Mammary microvascular endothelial cell (primary cell): ENCODE measurements around the gene ARGFX. TPM values are rescaled to one million over a fixed set of nuclear protein-coding genes. Genes with fewer than 3 reads are reported as not detected.

Experiments
- total RNA-seq: library from RNA; depleted of rRNA; stranded (reverse); fragments of >200 nt; gene quantifications from 2 replicates; pipeline ENCODE4 v1.2.3, GENCODE V29; 2015

ARGFX gene
- not detected in 2 replicates for total RNA-seq

GRCh38 chr3:121567649-121568048, at the start of gene ARGFX:
TSS of gene ARGFX (plus strand) at chr3:121567949. CDS start at chr3:121570714, 2,765 bp downstream.

GRCh38 chr3:121545574-121546455, 21.9 kb upstream of the ARGFX start, which contains the start of gene POLQ:
TSS of gene POLQ (minus strand) at chr3:121545988. CDS start at chr3:121545877, 111 bp downstream.

GRCh38 chr3:121592856-121593702, 25.3 kb downstream of the ARGFX start, which contains the start of gene FBXO40:
TSS of gene FBXO40 (plus strand) at chr3:121593379. CDS start at chr3:121620576, 27,197 bp downstream.

Other genes with a start within 250 kb of the ARGFX start
- 5.4 and 5.8 TPM in 2 replicates for gene POLQ, start 22.0 kb upstream of the ARGFX start, total RNA-seq
- not detected in 2 replicates for gene FBXO40, start 25.4 kb downstream of the ARGFX start, total RNA-seq
- 82.7 and 84.5 TPM in 2 replicates for gene HCLS1, start 93.0 kb downstream of the ARGFX start, total RNA-seq
- 18.8 and 19.1 TPM in 2 replicates for gene GOLGB1, start 181.8 kb downstream of the ARGFX start, total RNA-seq